ENCODE data around the gene VASN. TPM values are rescaled to one million over a fixed set of nuclear protein-coding genes. Genes with fewer than 3 reads are reported as not detected.

The VASN gene
- total RNA-seq, 4 donors from 2014 or later = 9.2 to 20.2 (median 14.2) TPM

DNA sequence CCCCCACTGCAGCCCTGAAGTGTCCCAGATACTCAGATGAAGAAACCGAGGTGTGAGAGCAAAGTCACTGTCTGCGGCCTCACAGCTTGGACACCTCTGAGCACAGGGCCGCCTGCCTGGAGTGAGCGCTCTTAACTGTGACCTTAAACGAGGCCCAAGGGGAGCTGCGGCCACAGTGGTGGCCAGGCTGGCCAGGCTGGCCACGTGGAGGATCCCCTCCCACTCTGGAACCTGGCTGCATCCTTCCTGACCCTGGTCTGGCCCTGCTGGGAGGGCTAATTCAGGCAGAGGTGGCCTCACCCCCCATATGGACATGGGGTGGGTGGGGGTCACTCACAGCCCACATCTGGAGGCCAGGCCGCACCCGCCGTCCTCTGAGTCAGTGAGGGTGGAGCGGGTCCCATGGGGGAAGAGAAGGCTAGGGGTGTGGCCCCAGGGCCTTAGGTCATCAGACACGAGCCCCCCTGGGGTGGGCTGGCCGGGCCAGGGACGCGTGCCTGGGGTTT is 6.6 kb downstream of the VASN start:
- intact Hi-C loops (cut with DNase I) = no loop called here
- peaks cover 42 to 74% (median 50%) of the 10 kb centered on the region in 3 donors for H3K4me1 ChIP-seq
- DNase-seq = no peak
- no CpG with 5 or more reads among the region's 15 CpGs for WGBS, 2 donors
- no peaks in the 10 kb centered on the region for H3K9me3 ChIP-seq
- H3K27ac ChIP-seq = peak overlapping the region; percentile 21 to 87 (median 72)
- H3K36me3 ChIP-seq = peaks cover 0 to 51% (median 9%) of the 10 kb centered on the region in 3 donors
- TF ChIP-seq, protein P1, sequence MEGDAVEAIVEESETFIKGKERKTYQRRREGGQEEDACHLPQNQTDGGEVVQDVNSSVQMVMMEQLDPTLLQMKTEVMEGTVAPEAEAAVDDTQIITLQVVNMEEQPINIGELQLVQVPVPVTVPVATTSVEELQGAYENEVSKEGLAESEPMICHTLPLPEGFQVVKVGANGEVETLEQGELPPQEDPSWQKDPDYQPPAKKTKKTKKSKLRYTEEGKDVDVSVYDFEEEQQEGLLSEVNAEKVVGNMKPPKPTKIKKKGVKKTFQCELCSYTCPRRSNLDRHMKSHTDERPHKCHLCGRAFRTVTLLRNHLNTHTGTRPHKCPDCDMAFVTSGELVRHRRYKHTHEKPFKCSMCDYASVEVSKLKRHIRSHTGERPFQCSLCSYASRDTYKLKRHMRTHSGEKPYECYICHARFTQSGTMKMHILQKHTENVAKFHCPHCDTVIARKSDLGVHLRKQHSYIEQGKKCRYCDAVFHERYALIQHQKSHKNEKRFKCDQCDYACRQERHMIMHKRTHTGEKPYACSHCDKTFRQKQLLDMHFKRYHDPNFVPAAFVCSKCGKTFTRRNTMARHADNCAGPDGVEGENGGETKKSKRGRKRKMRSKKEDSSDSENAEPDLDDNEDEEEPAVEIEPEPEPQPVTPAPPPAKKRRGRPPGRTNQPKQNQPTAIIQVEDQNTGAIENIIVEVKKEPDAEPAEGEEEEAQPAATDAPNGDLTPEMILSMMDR (IDR thresholded peaks at IDR 0.05) = no peak
- no peak for TF ChIP-seq POLR2A (IDR thresholded peaks at IDR 0.05)
- no peaks in the 10 kb centered on the region for H3K27me3 ChIP-seq
- no peak overlapping the region for H3K4me3 ChIP-seq

- intact Hi-C loops (cut with DNase I) = no loop called here
- Histone ChIP-seq H3K4me1 (peaks cover 33 to 73% (median 41%) of the 10 kb centered on the region in 3 donors), H3K9me3 (no peaks in the 10 kb centered on the region), H3K36me3 (peaks cover 0 to 61% (median 14%) of the 10 kb centered on the region in 3 donors), H3K27me3 (no peaks in the 10 kb centered on the region), H3K27ac (peak overlapping the region in 3 of 4 donors; percentile 59 to 87 (median 84)), H3K4me3 (no peak overlapping the region)
- WGBS, 2 donors = 94 to 97% methylated on average over 6 to 7 of the region's 21 CpGs
- TF ChIP-seq, protein P1 (IDR thresholded peaks at IDR 0.05) = no peak
- no peak for TF ChIP-seq POLR2A (IDR thresholded peaks at IDR 0.05)
- no peak for DNase-seq
Observed at GRCh38 chr16:4378999-4379690, 7.5 kb downstream of the VASN start.

DNA sequence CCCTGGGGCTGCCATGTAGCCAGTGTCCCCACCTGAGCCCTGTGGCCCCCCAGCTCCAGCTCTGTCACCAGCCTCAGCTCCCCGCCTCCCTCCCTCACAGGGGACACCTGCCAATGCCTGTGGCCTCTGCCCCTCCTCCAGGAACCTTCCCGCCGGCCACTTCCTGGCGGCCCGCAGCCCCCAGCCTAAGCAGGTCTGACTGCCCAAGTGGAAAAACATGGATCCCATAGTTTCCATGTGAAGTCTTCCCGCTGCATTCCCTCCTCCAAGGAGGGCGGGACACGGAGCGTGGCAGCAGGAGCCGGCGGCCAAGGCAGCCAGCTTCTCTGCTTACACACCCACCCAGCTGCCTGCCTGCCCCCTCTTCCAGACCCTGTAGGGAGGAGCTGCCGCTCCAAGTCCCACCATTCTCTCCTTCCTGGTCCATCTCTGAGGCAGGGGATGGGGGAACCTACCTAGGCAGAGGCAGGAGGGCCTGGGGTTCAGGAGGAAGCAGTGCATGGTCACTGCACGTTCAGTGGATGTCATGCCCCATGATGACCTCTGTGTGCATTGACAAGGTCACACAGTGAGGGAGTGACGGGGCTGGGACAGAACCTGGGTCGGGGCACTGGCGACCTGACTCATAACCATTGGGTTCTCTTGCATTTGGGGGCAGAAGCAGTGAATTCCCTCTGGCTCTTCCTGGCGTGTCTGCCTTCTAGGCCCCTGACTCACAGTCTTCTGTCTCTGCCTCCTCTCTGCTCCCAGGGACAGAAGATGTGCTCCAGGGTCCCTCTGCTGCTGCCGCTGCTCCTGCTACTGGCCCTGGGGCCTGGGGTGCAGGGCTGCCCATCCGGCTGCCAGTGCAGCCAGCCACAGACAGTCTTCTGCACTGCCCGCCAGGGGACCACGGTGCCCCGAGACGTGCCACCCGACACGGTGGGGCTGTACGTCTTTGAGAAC is 8.7 kb downstream of the VASN start:
- H3K4me3 ChIP-seq = no peak overlapping the region
- no peak for DNase-seq
- H3K27ac ChIP-seq = no peak overlapping the region
- peaks cover 0 to 73% (median 14%) of the 10 kb centered on the region in 3 donors for H3K36me3 ChIP-seq
- 80 to 92% methylated on average over 2 to 18 of the region's 26 CpGs for WGBS, 2 donors
- intact Hi-C loops (cut with DNase I) = no loop called here
- H3K9me3 ChIP-seq = no peaks in the 10 kb centered on the region
- H3K27me3 ChIP-seq = no peaks in the 10 kb centered on the region
- TF ChIP-seq, protein P1 (IDR thresholded peaks at IDR 0.05) = no peak
- TF ChIP-seq POLR2A (IDR thresholded peaks at IDR 0.05) = no peak
- peaks cover 23 to 70% (median 29%) of the 10 kb centered on the region in 3 donors for H3K4me1 ChIP-seq

GRCh38 chr16:4381072-4381934 is 9.7 kb downstream of the VASN start:
- Histone ChIP-seq H3K27ac (no peak overlapping the region), H3K9me3 (no peaks in the 10 kb centered on the region), H3K36me3 (peaks cover 0 to 80% (median 14%) of the 10 kb centered on the region in 3 donors), H3K4me1 (peaks cover 19 to 64% (median 21%) of the 10 kb centered on the region in 3 donors), H3K27me3 (no peaks in the 10 kb centered on the region), H3K4me3 (no peak overlapping the region)
- TF ChIP-seq POLR2A (IDR thresholded peaks at IDR 0.05) = no peak
- 94 to 100% methylated on average over 10 to 15 of the region's 59 CpGs for WGBS, 2 donors
- intact Hi-C loops (cut with DNase I) = no loop called here
- no peak for DNase-seq
